Loucy (cell line): ENCODE results near the gene ENOX1.

Experiments used
- EZH2phosphoT487 ChIP-seq: fragments of 200-600 bp; IDR thresholded peaks from 2 replicates; pipeline ENCODE4 v1.6.1; 2018; ENCODE audit warnings: antibody characterized with exemption, mild to moderate bottlenecking, moderate library complexity, borderline replicate concordance
- TF ChIP-seq, protein P1 (sequence below): fragments of 200-600 bp; sonication (generic); conservative IDR thresholded peaks from 2 replicates; pipeline ENCODE4 v1.5.1; 2014; ENCODE audit warnings: mild to moderate bottlenecking, antibody characterized with exemption, low read length

DNA sequence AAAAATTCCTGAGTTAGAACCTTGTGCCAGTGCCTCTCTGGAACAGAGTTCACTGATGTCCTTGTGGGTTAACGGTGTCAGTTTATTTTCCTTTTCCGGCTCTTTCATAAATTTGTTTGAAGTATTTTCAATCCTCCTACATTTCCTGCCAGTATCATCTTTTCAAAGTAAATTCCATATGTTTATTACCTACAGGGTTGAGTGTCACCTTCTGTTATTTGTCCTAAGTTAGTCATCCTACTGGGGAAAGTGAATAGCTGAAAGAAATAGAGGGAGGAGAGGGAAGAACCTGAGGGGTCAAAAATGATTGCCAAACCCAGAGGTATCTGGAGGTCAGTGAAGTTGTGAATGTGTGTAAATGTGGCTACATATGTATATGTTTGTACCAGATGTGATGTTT is 582.2 kb downstream of the ENOX1 start:
- TF ChIP-seq, protein P1, sequence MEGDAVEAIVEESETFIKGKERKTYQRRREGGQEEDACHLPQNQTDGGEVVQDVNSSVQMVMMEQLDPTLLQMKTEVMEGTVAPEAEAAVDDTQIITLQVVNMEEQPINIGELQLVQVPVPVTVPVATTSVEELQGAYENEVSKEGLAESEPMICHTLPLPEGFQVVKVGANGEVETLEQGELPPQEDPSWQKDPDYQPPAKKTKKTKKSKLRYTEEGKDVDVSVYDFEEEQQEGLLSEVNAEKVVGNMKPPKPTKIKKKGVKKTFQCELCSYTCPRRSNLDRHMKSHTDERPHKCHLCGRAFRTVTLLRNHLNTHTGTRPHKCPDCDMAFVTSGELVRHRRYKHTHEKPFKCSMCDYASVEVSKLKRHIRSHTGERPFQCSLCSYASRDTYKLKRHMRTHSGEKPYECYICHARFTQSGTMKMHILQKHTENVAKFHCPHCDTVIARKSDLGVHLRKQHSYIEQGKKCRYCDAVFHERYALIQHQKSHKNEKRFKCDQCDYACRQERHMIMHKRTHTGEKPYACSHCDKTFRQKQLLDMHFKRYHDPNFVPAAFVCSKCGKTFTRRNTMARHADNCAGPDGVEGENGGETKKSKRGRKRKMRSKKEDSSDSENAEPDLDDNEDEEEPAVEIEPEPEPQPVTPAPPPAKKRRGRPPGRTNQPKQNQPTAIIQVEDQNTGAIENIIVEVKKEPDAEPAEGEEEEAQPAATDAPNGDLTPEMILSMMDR = no peak
- TF ChIP-seq EZH2phosphoT487 = no peak
